ENCODE data around the gene NR1I3.
A peak's percentile ranks its signal among the peaks of the same experiment; 100 is the strongest.
"Not testable (repeated sequence)": the region's sequence is repeated elsewhere in the genome, so short reads cannot be mapped to it uniquely, and the experiment has no call there.

The NR1I3 gene

DNA sequence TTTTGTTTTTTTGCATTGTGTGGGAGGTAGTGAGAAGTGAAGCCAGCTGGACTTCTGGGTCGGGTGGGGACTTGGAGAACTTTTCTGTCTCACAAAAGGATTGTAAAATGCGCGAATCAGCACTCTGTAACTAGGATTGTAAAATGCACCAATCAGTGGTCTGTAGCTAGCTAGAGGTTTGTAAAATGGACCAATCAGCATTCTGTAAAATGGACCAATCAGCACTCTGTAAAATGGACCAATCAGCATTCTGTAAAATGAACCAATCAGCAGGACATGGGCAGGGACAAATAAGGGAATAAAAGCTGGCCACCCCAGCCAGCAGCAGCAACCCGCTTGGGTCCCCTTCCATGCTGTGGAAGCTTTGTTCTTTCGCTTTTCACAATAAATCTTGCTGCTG lies 12.1 kb upstream of the NR1I3 start:
- DNase-seq: not testable (repeated sequence)

DNA sequence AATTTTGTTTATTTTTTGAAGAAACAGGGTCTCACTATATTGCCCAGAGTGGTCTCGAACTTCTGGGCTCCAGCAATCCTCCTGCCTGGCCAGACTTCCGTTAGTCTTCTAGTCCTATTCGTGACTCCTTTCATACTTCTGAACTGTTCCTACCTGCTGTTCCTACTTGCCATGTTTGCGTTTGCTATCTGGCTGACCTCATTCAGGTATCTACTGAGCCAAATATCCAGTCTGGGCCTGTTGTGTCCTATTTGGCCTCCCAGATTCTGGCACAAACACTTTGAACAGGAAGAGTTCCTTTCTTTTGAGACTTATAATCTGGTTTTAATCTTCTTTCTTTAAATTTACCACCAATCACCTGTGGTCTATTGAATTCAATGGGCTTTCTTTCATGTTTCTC lies 6.9 kb upstream of the NR1I3 start:
- DNase-seq: no peak

DNA sequence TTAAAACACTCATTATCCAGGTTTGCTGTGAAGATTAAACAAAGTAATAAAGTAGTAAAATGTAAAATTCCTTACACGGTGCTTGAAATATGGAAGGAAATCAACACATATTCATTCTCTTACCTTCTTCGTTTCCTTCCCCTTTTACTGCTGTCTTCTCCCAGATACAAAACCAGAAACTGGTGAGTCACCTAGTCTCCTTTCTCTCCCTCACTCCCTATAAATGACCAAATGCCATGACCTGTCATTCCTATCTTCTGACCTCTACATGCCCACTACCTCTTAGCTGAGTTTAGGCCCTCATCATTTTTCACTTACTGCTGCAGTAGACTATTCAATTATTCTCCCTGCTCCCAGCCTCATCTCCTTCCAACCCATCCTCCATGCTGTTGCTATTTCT lies 4.3 kb upstream of the NR1I3 start:
- DNase-seq: no peak

GRCh38 chr1:161241682-161242081 lies 3.7 kb upstream of the NR1I3 start:
- DNase-seq: no peak

DNA sequence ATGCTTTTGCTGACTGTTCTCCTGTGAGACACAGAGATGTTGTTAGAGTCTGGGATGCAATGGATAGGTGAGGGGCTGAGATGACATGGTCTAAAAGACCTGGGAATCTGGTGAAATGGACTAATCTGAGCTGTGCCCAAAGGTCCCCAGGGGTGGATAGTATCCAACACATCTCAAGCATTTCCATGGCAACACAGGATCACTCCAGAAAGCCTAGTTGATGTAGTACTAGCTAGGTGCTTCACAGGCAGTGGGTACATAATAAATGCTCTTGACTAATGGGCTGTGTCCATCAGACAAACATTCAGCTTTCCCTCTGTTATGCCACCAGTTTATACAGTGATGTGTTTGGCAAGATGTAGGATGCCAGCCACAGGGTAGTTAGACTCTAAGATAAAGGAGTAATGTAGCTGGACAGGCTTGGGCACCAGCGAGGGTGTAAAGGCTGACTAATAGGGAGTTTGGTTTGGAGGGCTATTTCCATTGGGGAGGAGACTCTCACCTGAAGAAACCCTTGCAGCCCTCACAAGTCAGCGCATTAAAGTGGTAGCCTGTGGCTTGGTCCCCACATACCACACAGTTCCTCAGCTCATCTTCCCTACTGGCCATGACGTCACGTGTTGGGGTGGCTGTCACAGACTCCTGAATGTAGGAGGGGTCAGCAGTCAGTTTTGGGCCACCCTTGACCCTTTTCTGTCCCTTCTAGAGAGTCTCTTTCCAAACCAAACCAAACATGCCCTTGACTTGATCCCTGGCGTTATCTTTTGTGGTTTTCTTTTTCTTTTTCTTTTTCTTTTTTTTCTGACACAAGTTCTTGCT lies 1.8 kb downstream of the NR1I3 start:
- DNase-seq: no peak

DNA sequence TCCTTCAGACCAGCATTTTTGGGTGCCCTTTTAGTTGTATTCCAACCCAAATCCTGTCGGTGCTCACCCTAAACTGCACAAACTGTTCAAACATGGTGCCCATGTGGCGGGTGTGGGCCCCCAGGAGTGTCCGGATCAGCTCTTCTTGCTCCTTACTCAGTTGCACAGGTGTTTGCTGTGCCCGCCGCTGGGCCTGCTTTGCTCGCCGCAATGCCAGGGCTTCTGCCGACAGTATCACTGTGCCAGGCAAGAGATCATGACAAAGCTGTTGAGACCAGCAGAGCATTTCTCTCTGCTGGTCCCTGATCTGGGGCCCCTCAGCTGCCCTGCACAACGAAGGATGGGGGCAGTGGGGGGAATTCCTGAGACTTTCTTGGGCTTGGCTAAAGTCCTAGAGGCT lies 4.9 kb downstream of the NR1I3 start:
- no peak for DNase-seq

- no peak for DNase-seq
Observed at GRCh38 chr1:161230762-161231161, 7.2 kb downstream of the NR1I3 start.

- peak in 1 of 5 experiments; percentile 10 for DNase-seq
Observed at GRCh38 chr1:161229896-161230295, 8.1 kb downstream of the NR1I3 start.

DNA sequence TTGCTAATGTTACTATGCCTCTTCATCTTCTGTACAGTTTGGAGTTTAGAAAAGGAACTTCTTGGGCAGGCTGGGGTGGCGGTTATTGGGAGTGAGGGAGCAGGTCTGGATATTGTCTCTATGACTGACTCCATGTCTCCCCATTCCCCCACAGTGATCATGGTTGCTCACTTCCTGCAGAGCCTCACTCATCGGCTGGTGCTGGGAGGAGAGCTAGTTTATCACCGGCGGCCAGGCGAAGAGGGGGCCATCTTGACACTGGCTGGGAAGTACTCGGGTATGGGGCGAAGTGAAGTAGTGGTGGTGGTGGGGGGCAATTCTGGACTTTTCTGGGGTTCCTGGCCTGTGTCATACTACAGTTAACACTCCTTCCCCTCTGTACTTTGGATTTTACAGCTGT lies 10.0 kb downstream of the NR1I3 start:
- no peak for DNase-seq

DNA sequence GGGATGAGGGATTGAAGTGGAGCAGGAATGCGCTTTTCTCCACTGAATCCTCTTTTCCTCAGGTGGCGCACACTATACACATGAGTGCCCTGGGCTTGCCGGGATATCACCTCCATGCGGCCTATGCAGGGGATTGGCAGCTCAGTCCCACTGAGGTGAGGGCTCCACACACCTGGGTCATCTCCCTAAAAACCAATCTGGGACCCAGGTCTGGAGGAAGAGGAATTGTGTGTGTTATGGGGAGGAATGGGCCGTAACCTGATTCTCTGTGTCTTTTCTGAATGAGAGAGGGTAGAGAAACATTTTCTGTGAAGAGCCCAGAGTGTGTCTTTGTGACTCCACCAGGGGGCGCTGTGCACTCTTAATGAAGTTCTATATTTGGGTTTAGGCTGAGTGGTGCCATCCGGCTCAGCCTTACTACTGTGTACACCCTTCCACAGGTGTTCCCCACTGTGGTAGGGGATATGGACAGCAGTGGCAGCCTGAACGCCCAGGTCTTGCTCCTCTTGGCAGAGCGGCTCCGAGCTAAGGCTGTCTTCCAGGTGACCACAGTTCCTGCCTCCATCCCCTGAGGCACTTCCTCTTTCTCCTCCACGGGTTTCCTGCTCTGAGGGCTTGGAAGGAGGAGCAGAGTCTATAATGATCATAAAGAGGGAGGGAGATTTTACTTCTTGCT lies 10.7 kb downstream of the NR1I3 start:
- peak; percentile 63 to 85 (median 81) for DNase-seq

DNA sequence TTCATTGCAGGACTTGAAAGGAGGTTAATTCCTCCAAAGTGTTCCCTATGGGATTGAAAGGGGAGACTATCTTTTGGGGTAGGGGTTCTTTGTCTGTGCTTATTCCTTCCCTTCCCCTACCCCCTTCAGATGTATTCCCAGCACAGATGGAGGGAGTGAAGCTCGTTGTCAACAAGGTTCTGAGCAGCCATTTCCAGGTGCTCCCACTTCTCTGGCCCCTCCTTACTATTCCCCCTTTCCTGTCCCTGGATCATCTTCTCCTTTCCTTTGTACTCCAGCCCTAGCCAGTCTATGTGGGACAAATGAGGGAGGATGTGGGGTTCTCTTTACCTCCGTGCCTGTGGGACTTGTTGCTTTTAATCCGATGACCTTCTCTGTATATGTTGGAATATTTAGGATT lies 11.2 kb downstream of the NR1I3 start:
- DNase-seq: no peak

- DNase-seq: no peak
Observed at GRCh38 chr1:161226320-161226711, 11.7 kb downstream of the NR1I3 start.

DNA sequence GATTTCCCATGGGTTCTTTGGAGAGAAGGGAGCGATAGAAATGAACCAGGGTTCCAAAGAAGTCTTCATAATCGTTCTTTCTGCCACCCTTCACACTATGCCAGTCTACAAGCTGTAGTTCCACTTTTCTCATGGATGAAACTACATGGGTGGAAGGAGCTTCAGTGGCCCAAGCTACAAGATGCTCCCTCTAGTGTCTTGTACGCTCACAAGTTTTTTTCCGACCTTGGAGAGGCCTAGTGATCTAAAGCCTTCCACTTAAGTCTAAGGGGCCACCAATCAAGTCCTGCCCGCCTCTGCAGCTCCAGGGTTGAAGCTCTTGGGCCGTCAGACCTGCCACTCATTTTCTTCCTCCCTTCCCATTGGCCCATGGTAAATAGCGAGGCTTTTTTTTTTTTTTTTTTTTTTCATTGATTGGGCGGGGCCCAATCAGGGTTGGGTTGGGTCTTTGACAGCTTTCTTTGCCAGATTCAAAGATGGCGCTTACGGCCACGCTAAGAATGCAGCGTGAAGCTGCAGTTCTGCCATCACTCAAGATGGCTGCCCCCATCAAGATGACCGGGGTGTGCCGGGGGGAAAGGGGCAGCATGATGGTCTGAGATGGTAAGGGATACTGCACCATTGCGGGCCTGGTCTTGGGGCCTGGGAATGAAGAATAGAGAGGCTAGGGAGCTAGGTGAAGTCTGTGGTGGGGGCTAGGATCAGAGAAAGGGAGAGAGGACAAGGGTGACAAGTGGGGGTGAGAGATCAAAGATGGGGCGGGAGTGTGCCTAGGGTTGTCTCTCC lies 12.3 kb downstream of the NR1I3 start, which contains the start of gene TOMM40L:
TOMM40L (plus strand) TSS at position 527 of the 786 bp plus-strand sequence. CDS start 430 bp downstream, outside the sequence.
- peak; percentile 62 to 100 (median 81) for DNase-seq

DNA sequence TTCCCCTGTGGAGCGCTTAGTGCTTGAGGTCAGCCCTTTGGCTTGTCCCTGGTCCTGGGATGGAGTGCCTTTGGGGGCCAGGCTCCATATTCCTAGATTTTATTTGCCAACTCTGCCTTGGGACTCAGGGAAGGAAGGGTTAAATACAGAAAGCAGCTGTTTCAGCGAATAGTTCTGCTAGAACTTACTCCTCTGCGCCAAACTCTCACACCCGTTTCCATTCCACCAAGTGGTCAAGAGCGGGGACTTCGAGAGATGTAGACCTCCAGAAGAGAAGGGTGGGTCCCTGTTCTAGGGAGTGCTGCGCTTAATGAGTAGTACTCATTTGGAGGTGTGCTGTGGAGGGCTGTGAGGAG lies 12.8 kb downstream of the NR1I3 start:
- no peak for DNase-seq

- DNase-seq: not testable (repeated sequence)
Observed at GRCh38 chr1:161224695-161225087, 13.3 kb downstream of the NR1I3 start.

GRCh38 chr1:161223805-161224694 lies 14.0 kb downstream of the NR1I3 start:
- no peak for DNase-seq

DNA sequence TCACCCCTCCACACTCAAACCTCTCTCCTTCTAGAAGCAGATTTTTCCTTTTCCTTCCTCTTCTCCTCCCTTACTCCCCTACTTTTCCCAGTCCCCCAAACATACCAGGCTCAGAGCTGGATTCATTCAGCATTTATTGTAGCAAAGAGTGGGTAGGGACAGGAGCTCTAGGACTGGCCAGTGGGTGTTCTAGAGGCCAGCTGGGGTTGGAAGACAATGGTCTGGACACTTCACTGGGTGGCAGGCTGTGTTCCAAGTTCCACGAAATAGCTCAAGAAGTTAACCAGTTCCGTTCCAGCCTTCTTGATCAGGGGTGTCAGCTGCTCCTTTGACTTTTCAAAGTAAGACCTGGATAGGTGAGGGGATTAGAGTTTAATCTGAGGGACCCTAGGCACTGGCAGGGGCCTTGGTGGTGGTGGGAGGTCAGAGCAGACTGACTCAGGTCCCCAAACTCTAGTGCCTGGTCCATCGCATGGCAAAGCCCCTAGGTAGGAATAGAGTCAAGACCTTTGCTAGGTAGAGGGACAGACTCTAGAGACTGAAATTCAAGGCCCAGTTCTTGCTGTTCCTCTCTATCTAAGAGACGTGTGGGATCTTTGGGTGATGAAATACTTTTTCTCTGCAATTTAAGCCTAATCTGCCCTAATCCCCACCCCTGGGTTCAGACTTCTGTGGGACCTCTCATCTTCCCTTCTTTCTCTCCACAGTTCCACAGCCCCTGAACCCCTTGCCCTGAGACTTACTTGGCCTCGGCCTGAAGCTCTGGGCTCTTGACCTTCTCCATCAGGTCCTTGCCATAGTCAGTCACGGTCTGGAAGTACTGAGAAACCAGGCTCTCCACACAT lies 15.6 kb downstream of the NR1I3 start:
- no peak for DNase-seq

- no peak for DNase-seq
Observed at GRCh38 chr1:161220002-161220401, 18.0 kb downstream of the NR1I3 start.

GRCh38 chr1:161219078-161219892 lies 18.7 kb downstream of the NR1I3 start:
- no peak for DNase-seq

- DNase-seq: no peak
Observed at GRCh38 chr1:161218301-161219077, 19.5 kb downstream of the NR1I3 start.

Data from T-helper 2 cell (primary cell).